ENCODE measurements around the gene ULK4.
A peak's percentile ranks its signal among the peaks of the same experiment; 100 is the strongest.
"Not testable (repeated sequence)": the region's sequence is repeated elsewhere in the genome, so short reads cannot be mapped to it uniquely, and the experiment has no call there.

The ULK4 gene

GRCh38 chr3:41482134-41482533 lies 479.8 kb downstream of the ULK4 start:
- in situ Hi-C loops (cut with HindIII; ENCODE audit: low pct_unique_long_range_greater_than_20kb, low sequenced_read_pairs) = no loop called here
- no peak for DNase-seq (ENCODE audit: low read depth in 1 of 2, low spot score in 1 of 2)
- no peak for TF ChIP-seq JUND (IDR thresholded peaks at IDR 0.05; ENCODE audit: low read depth)

GRCh38 chr3:41478278-41478677 lies 483.6 kb downstream of the ULK4 start:
- no peak for DNase-seq (ENCODE audit: low read depth in 1 of 2, low spot score in 1 of 2)
- in situ Hi-C loops (cut with HindIII; ENCODE audit: low pct_unique_long_range_greater_than_20kb, low sequenced_read_pairs) = no loop called here
- TF ChIP-seq JUND (IDR thresholded peaks at IDR 0.05; ENCODE audit: low read depth) = no peak

- in situ Hi-C loops (cut with HindIII; ENCODE audit: low pct_unique_long_range_greater_than_20kb, low sequenced_read_pairs) = no loop called here
- DNase-seq (ENCODE audit: low read depth in 1 of 2, low spot score in 1 of 2) = no peak
- no peak for TF ChIP-seq JUND (IDR thresholded peaks at IDR 0.05; ENCODE audit: low read depth)
Measured at GRCh38 chr3:41477399-41478014, 484.4 kb downstream of the ULK4 start.

GRCh38 chr3:41469083-41469482 lies 492.8 kb downstream of the ULK4 start:
- in situ Hi-C loops (cut with HindIII; ENCODE audit: low pct_unique_long_range_greater_than_20kb, low sequenced_read_pairs) = no loop called here
- no peak for DNase-seq (ENCODE audit: low read depth in 1 of 2, low spot score in 1 of 2)
- no peak for TF ChIP-seq JUND (IDR thresholded peaks at IDR 0.05; ENCODE audit: low read depth)

GRCh38 chr3:41467481-41467880 lies 494.4 kb downstream of the ULK4 start:
- DNase-seq (ENCODE audit: low read depth in 1 of 2, low spot score in 1 of 2) = no peak
- in situ Hi-C loops (cut with HindIII; ENCODE audit: low pct_unique_long_range_greater_than_20kb, low sequenced_read_pairs) = no loop called here
- TF ChIP-seq JUND (IDR thresholded peaks at IDR 0.05; ENCODE audit: low read depth) = no peak

GRCh38 chr3:41464858-41465257 lies 497.0 kb downstream of the ULK4 start:
- no peak for DNase-seq (ENCODE audit: low read depth in 1 of 2, low spot score in 1 of 2)
- in situ Hi-C loops (cut with HindIII; ENCODE audit: low pct_unique_long_range_greater_than_20kb, low sequenced_read_pairs) = no loop called here
- TF ChIP-seq JUND (IDR thresholded peaks at IDR 0.05; ENCODE audit: low read depth) = no peak

- in situ Hi-C loops (cut with HindIII; ENCODE audit: low pct_unique_long_range_greater_than_20kb, low sequenced_read_pairs) = no loop called here
- no peak for TF ChIP-seq JUND (IDR thresholded peaks at IDR 0.05; ENCODE audit: low read depth)
Measured at GRCh38 chr3:41464401-41464800, 497.5 kb downstream of the ULK4 start.

GRCh38 chr3:41462103-41462691 lies 499.7 kb downstream of the ULK4 start:
- in situ Hi-C loops (cut with HindIII; ENCODE audit: low pct_unique_long_range_greater_than_20kb, low sequenced_read_pairs) = no loop called here
- DNase-seq (ENCODE audit: low read depth in 1 of 2, low spot score in 1 of 2) = no peak

More at GRCh38 chr3:41464401-41464800, 497.5 kb downstream of the ULK4 start:
- no peak for DNase-seq (ENCODE audit: low read depth in 1 of 2, low spot score in 1 of 2)

GRCh38 chr3:41460736-41461135 lies 501.2 kb downstream of the ULK4 start:
- no peak for DNase-seq (ENCODE audit: low read depth in 1 of 2, low spot score in 1 of 2)
- TF ChIP-seq JUND (IDR thresholded peaks at IDR 0.05; ENCODE audit: low read depth) = no peak
- in situ Hi-C loops (cut with HindIII; ENCODE audit: low pct_unique_long_range_greater_than_20kb, low sequenced_read_pairs) = no loop called here

More at GRCh38 chr3:41462103-41462691, 499.7 kb downstream of the ULK4 start:
- no peak for TF ChIP-seq JUND (IDR thresholded peaks at IDR 0.05; ENCODE audit: low read depth)

GRCh38 chr3:41457176-41457575 lies 504.7 kb downstream of the ULK4 start:
- in situ Hi-C loops (cut with HindIII; ENCODE audit: low pct_unique_long_range_greater_than_20kb, low sequenced_read_pairs) = no loop called here
- no peak for TF ChIP-seq JUND (IDR thresholded peaks at IDR 0.05; ENCODE audit: low read depth)
- DNase-seq (ENCODE audit: low read depth in 1 of 2, low spot score in 1 of 2) = no peak

- TF ChIP-seq JUND (IDR thresholded peaks at IDR 0.05; ENCODE audit: low read depth) = no peak
- DNase-seq (ENCODE audit: low read depth in 1 of 2, low spot score in 1 of 2) = no peak
- in situ Hi-C loops (cut with HindIII; ENCODE audit: low pct_unique_long_range_greater_than_20kb, low sequenced_read_pairs) = no loop called here
Measured at GRCh38 chr3:41456162-41456561, 505.7 kb downstream of the ULK4 start.

- in situ Hi-C loops (cut with HindIII; ENCODE audit: low pct_unique_long_range_greater_than_20kb, low sequenced_read_pairs); DNase-seq (ENCODE audit: low read depth in 1 of 2, low spot score in 1 of 2): not testable (repeated sequence)
Measured at GRCh38 chr3:41453618-41454017, 508.3 kb downstream of the ULK4 start.

GRCh38 chr3:41450416-41451231 lies 511.3 kb downstream of the ULK4 start:
- in situ Hi-C loops (cut with HindIII; ENCODE audit: low pct_unique_long_range_greater_than_20kb, low sequenced_read_pairs) = no loop called here
- peak in 1 of 2 experiments; percentile 36 for DNase-seq (ENCODE audit: low read depth in 1 of 2, low spot score in 1 of 2)
- no peak for TF ChIP-seq JUND (IDR thresholded peaks at IDR 0.05; ENCODE audit: low read depth)

Measured in T47D (cell line).